ENCODE results near the gene CACNB4. TPM values are rescaled to one million over a fixed set of nuclear protein-coding genes. Genes with fewer than 3 reads are reported as not detected.

Gene CACNB4
- total and polyA plus RNA-seq, 2 of the 4 experiments (the other 2 are of a cell fraction) = 0.12 to 0.36 TPM

DNA sequence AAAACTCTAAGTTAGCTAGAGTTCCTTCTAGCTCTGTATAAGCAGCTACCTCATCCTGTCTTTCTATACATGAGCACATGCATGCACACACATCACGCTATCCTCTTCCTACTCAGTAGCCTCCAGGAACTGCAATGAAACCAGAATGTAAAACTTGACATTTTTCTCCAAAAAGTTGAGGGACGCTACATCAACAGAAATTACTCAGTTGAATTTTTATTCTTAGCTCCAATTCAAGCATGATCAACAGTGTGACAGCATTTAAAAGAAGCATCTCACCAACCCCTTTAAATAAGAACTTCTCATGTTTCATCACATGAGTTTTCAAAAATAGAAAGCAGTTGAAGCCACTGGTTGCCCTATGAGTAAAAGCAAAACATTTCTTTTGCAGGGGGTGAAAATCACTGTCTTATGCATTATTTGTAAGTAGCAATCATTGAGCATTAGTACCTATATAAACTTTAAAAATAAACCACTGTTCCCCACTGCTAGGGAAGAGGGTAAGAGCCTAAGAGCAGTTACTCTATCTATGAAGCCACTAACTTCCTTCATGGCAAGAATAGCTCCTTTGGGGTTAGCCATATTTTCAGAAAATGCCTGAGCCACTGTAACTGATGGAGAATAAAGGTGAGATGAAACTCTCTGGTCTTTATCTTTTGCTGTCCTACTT, 192.7 kb downstream of the CACNB4 start:
- Histone ChIP-seq H2BK5ac (ENCODE audit: low read depth, low read length, poor library complexity, severe bottlenecking) (no peak overlapping the region), H3K36me3 (ENCODE audit: control insufficient read depth, insufficient read depth, low read length) (no peaks in the 10 kb centered on the region), H4K8ac (ENCODE audit: low read depth in 2 of 2, low read length in 2 of 2) (no peak overlapping the region), H3K23ac (ENCODE audit: low read depth, low read length) (no peak overlapping the region), H3K4me1 (ENCODE audit: control insufficient read depth, insufficient read depth, low read length) (no peaks in the 10 kb centered on the region), H3K9ac (ENCODE audit: low read depth, low read length) (no peak overlapping the region), H3K27ac (ENCODE audit: insufficient read depth, low read length) (no peak overlapping the region), H3K56ac (ENCODE audit: extremely low read depth, insufficient read depth, low read length) (no peak overlapping the region), H3K79me1 (ENCODE audit: low read depth in 1 of 2, low read length in 2 of 2) (no peaks in the 10 kb centered on the region), H2AFZ (replicated peaks; ENCODE audit: low read length, poor library complexity) (no peak overlapping the region), H3K4me2 (ENCODE audit: low read depth, low read length) (no peak overlapping the region), H2AK9ac (replicated peaks; ENCODE audit: low read depth, low read length, poor library complexity) (no peak overlapping the region), H4K20me1 (ENCODE audit: insufficient read depth, low read length) (no peaks in the 10 kb centered on the region), H3K27me3 (ENCODE audit: control insufficient read depth, insufficient read depth, low read length) (no peaks in the 10 kb centered on the region), H2BK15ac (ENCODE audit: low read depth, low read length) (no peak overlapping the region), H3K4ac (ENCODE audit: low read depth, low read length) (no peak overlapping the region), H2AK5ac (ENCODE audit: low read depth, low read length) (no peak overlapping the region), H3K18ac (ENCODE audit: low read depth, low read length) (no peak overlapping the region), H3K9me3 (ENCODE audit: control insufficient read depth, insufficient read depth, low read length) (no peaks in the 10 kb centered on the region), H3K9me1 (ENCODE audit: insufficient read depth, low read length) (no peaks in the 10 kb centered on the region), H2BK120ac (ENCODE audit: low read depth, low read length) (no peak overlapping the region), H3K14ac (replicated peaks; ENCODE audit: low read depth, low read length) (no peak overlapping the region), H4K5ac (ENCODE audit: low read depth, low read length) (no peak overlapping the region), H3K4me3 (ENCODE audit: insufficient read depth, low read depth, low read length) (no peak overlapping the region), H4K91ac (ENCODE audit: insufficient read depth, low read depth, low read length) (no peak overlapping the region), H2BK20ac (ENCODE audit: low read depth, low read length) (no peak overlapping the region)
- 20% methylated on average over 1 of the region's 2 CpGs; no CpG with 5 or more reads in 1 of the 2 experiments for WGBS, 2 experiments (ENCODE audit: extremely low coverage in 2 of 2, insufficient read length in 1 of 2)
- in situ Hi-C loops (cut with MboI; ENCODE audit: low sequenced_read_pairs) = no loop called here
- ATAC-seq (ENCODE audit: low read depth) (no peak), DNase-seq (no peak)
- intact Hi-C loops (cut with micrococcal nuclease) = no loop called here
- POLR2A ChIA-PET (ENCODE audit: unreplicated experiment) = no interaction called here
- no TSS peak for BruUV-seq (replicated peaks)
- dilution Hi-C loops (cut with HindIII; ENCODE audit: low sequenced_read_pairs, unreplicated experiment) = no loop called here
- CTCF ChIA-PET = no interaction called here
- TF ChIP-seq MXI1 (IDR thresholded peaks at IDR 0.05; ENCODE audit: borderline replicate concordance, low read depth, low read length) (no peak), MAZ (IDR thresholded peaks at IDR 0.05; ENCODE audit: borderline replicate concordance, low read depth, low read length) (no peak)
